Subcutaneous adipose tissue (tissue), 4 donors: ENCODE data around the gene CKAP2L. TPM values are rescaled to one million over a fixed set of nuclear protein-coding genes. Genes with fewer than 3 reads are reported as not detected.

Source experiments
- CTCF ChIP-seq: fragments of 450-650 bp; IDR thresholded peaks from one replicate; pipeline ENCODE4 v1.5.1; 2016; ENCODE audit warnings: low read depth, mild to moderate bottlenecking, control low read depth, antibody characterized with exemption, moderate library complexity
- total RNA-seq, 4 donors: library from RNA; depleted of rRNA; stranded (reverse); fragments of >200 nt; gene quantifications; one replicate each; pipeline ENCODE4 v1.1.0, GENCODE V29; 2016

CKAP2L gene
- total RNA-seq, 4 donors from 2014 or later, result 0.19 to 3.1 (median 1.5) TPM; not detected in 1

GRCh38 chr2:112691881-112692281 is 72.5 kb downstream of the CKAP2L start:
- no peak for TF ChIP-seq CTCF

- TF ChIP-seq CTCF, result no peak
These were observed 73.5 kb downstream of the CKAP2L start for GRCh38 chr2:112690853-112691401.

- no peak for TF ChIP-seq CTCF
These were observed 76.1 kb downstream of the CKAP2L start for GRCh38 chr2:112688086-112688880.

- no peak for TF ChIP-seq CTCF
These were observed 76.9 kb downstream of the CKAP2L start for GRCh38 chr2:112687522-112687921.

Other genes with a start within 250 kb of the CKAP2L start
- 10 to 100 TPM in 2 of 4 donors, 1 to 10 TPM in 2; 8.8 to 18.3 (median 12.9) TPM for gene POLR1B, start 222.1 kb downstream of the CKAP2L start, total RNA-seq
- 10 to 100 TPM; 10.4 to 20.9 (median 12.6) TPM for gene CHCHD5, start 180.0 kb downstream of the CKAP2L start, total RNA-seq
- 10 to 100 TPM; 14.9 to 40.8 (median 33.5) TPM for gene SLC20A1, start 118.7 kb downstream of the CKAP2L start, total RNA-seq
- not detected for gene NT5DC4, start 43.6 kb downstream of the CKAP2L start, total RNA-seq
- gene IL1A, start 19.9 kb upstream of the CKAP2L start, total RNA-seq, result not detected
- 1 to 10 TPM in 1 of 4 donors, not detected in 3; 1.1 TPM for gene IL1B, start 72.2 kb upstream of the CKAP2L start, total RNA-seq
- gene IL37, start 146.6 kb upstream of the CKAP2L start, total RNA-seq, result not detected
- gene IL36G, start 213.4 kb upstream of the CKAP2L start, total RNA-seq, result not detected
- gene IL36A, start 240.8 kb upstream of the CKAP2L start, total RNA-seq, result not detected